Tibial artery (tissue), 4 donors: ENCODE data around the gene UNC5A.

ENCODE experiments used
- DNase-seq, 2 donors: peaks; one replicate each; pipeline ENCODE4 v3.0.0-alpha.2; 2019
- H3K27ac ChIP-seq, 2 donors: fragments of 200-600 bp; sonication (generic) in 1 of 2; 1 replicate in 1 of 2; 2 replicates in 1 of 2; pipeline ENCODE4 v1.5.1; 2018 to 2019; ENCODE audit warnings: mild to moderate bottlenecking in 1 of 2
- H3K27me3 ChIP-seq, 2 donors: fragments of 200-600 bp; sonication (generic) in 1 of 2; one replicate each; pipeline versions ENCODE4 v1.5.1 to v1.6.0; 2016 to 2019
- H3K36me3 ChIP-seq, 3 donors: fragments of 200-600 bp; sonication (generic) in 2 of 3; one replicate each; pipeline ENCODE4 v1.5.1; 2016 to 2019; ENCODE audit warnings: mild to moderate bottlenecking in 2 of 3
- H3K4me1 ChIP-seq, 4 donors: fragments of 200-600 bp; sonication (generic) in 2 of 4; 1 replicate in 3 of 4; 2 replicates in 1 of 4; pipeline ENCODE4 v1.5.1; 2016 to 2019
- H3K4me3 ChIP-seq, 2 donors: fragments of 200-600 bp; sonication (generic) in 1 of 2; 1 replicate in 1 of 2; 2 replicates in 1 of 2; pipeline ENCODE4 v1.5.1; 2018 to 2019; ENCODE audit warnings: mild to moderate bottlenecking in 2 of 2
- H3K9me3 ChIP-seq, 3 donors: fragments of 200-600 bp; sonication (generic) in 1 of 3; one replicate each; pipeline ENCODE4 v1.5.1; 2016 to 2019
- CTCF ChIP-seq, 2 experiments: fragments of 200-600 bp in 1 of 2; fragments of 450-650 bp in 1 of 2; IDR thresholded peaks; one replicate each; pipeline ENCODE4 v1.5.1; 2017 to 2019; ENCODE audit warnings: antibody characterized with exemption in 2 of 2, mild to moderate bottlenecking in 1 of 2, moderate library complexity in 1 of 2
- intact Hi-C: fragments of 100-400 bp; cut with DNase I; formaldehyde crosslinking; loops from one replicate; pipeline ENCODE4 v1.15.0; 2023; ENCODE audit warnings: low total_unique reads

UNC5A gene

GRCh38 chr5:176825957-176826356 is 15.6 kb downstream of the UNC5A start:
- no peak overlapping the region for H3K27ac ChIP-seq
- no peaks in the 10 kb centered on the region for H3K9me3 ChIP-seq
- TF ChIP-seq CTCF (IDR thresholded peaks at IDR 0.05): no peak
- H3K27me3 ChIP-seq: peaks cover 0 to 41% of the 10 kb centered on the region in 2 donors
- H3K36me3 ChIP-seq: no peaks in the 10 kb centered on the region
- intact Hi-C loops: no loop called here
- no peaks in the 10 kb centered on the region for H3K4me1 ChIP-seq
- DNase-seq: no peak
- H3K4me3 ChIP-seq: no peak overlapping the region

GRCh38 chr5:176827736-176828414 is 17.5 kb downstream of the UNC5A start:
- intact Hi-C loops: no loop called here
- Histone ChIP-seq H3K27ac (no peak overlapping the region), H3K4me3 (no peak overlapping the region), H3K4me1 (no peaks in the 10 kb centered on the region), H3K27me3 (peaks cover 0 to 40% of the 10 kb centered on the region in 2 donors), H3K9me3 (no peaks in the 10 kb centered on the region), H3K36me3 (no peaks in the 10 kb centered on the region)
- TF ChIP-seq CTCF (IDR thresholded peaks at IDR 0.05): no peak
- DNase-seq: no peak

GRCh38 chr5:176829320-176829719 is 19.0 kb downstream of the UNC5A start:
- no peak overlapping the region for H3K4me3 ChIP-seq
- H3K27ac ChIP-seq: no peak overlapping the region
- H3K4me1 ChIP-seq: no peaks in the 10 kb centered on the region
- DNase-seq: no peak
- no peak for TF ChIP-seq CTCF (IDR thresholded peaks at IDR 0.05)
- intact Hi-C loops: no loop called here
- H3K27me3 ChIP-seq: peaks cover 0 to 38% of the 10 kb centered on the region in 2 donors
- H3K36me3 ChIP-seq: no peaks in the 10 kb centered on the region
- H3K9me3 ChIP-seq: no peaks in the 10 kb centered on the region

- H3K27me3 ChIP-seq: peaks cover 0 to 39% of the 10 kb centered on the region in 2 donors
- no peak overlapping the region for H3K4me3 ChIP-seq
- no peaks in the 10 kb centered on the region for H3K36me3 ChIP-seq
- no peak for DNase-seq
- H3K9me3 ChIP-seq: no peaks in the 10 kb centered on the region
- H3K27ac ChIP-seq: no peak overlapping the region
- intact Hi-C loops: no loop called here
- no peak for TF ChIP-seq CTCF (IDR thresholded peaks at IDR 0.05)
- H3K4me1 ChIP-seq: no peaks in the 10 kb centered on the region
Observed at GRCh38 chr5:176830422-176830994, 20.1 kb downstream of the UNC5A start.

- intact Hi-C loops: no loop called here
- TF ChIP-seq CTCF (IDR thresholded peaks at IDR 0.05): no peak
- no peak overlapping the region for H3K4me3 ChIP-seq
- H3K4me1 ChIP-seq: no peaks in the 10 kb centered on the region
- no peak for DNase-seq
- H3K27ac ChIP-seq: no peak overlapping the region
- peaks cover 0 to 39% of the 10 kb centered on the region in 2 donors for H3K27me3 ChIP-seq
- no peaks in the 10 kb centered on the region for H3K36me3 ChIP-seq
- H3K9me3 ChIP-seq: no peaks in the 10 kb centered on the region
Observed at GRCh38 chr5:176830995-176831423, 20.6 kb downstream of the UNC5A start.
